ENCODE results near the gene BBS9.
A peak's percentile ranks its signal among the peaks of the same experiment; 100 is the strongest.
"Not testable (repeated sequence)": the region's sequence is repeated elsewhere in the genome, so short reads cannot be mapped to it uniquely, and the experiment has no call there.

BBS9 gene

DNA sequence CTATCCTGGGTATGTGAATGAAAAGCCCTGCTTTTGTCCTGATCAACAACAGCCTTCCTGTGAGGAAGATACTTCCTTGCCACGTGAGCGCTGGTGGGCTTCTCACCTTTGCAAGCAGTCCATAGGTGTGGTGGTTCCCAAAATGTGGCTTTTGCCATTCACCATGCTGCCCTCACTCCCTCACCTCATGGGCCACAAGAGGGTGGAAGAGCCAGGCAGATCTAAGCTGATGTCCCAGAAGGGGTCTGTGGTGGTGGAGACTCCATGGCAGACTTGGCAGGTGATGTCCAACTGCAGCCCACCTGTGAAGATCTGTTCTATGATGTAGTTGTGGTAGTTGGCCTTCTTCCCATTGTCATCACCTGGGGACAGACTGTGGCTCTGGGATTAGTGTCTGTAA, 147.4 kb downstream of the BBS9 start:
- no peak for DNase-seq (ENCODE audit: low spot score)

DNA sequence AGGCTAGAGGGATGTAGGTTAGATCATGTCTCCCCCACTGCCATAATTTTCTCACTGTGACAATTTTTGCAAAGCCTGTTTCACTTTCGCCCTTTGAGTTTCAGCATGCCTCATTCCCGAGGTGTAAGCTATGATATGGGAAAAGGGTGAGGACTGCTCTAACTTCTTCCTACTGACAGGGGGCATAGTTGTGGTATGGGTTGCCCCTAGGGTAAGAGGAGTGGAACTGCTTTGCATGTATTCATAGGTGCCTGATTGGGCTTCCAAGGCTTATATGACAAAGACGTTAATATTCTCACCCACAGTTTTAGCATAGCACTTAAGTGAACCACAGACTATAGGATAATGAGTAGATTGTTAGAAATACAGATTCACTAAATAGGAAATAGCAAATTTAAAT, 148.7 kb downstream of the BBS9 start:
- DNase-seq (ENCODE audit: low spot score) = no peak

GRCh38 chr7:33286501-33286900, 157.1 kb downstream of the BBS9 start:
- no peak for DNase-seq (ENCODE audit: low spot score)

DNA sequence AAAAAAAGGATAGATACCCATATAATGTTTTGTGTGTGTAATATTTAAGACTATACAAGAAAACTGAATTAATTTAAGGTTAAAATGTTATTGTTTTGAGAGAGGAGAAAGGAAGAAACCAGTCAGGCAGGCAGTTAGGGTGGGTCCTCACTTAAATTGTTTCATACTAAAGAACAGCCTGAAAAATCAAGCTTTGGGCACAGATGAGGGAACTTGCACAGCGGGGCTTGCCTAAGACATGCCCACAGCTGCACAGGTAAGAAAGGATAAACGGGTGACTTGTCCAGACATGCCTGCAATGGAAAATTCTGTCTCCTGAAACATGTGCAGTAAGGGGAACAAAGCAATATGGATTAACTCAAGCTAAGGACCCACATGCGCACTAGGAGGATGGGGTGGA, 158.4 kb downstream of the BBS9 start:
- no peak for DNase-seq (ENCODE audit: low spot score)

DNA sequence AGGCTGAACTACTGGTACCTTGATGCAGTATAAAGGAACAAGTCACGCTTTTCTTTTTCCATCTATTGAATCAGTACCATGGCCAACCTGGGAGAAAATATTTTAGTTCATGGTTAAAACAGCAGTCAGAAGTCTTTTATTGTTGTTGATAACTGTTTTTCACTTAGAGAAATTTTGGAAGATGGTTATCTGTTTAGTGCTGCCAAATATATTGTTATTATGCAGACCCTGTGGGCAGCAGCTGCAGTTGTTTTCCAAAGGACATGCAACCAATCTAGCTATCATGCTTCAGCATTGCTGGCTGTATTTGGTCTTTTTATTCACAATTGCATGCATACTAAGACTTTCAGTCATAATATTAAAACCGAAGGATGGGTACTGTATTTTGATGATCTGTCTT, 169.5 kb downstream of the BBS9 start:
- no peak for DNase-seq (ENCODE audit: low spot score)

GRCh38 chr7:33299425-33299824, 170.1 kb downstream of the BBS9 start:
- DNase-seq (ENCODE audit: low spot score) = no peak

- no peak for DNase-seq (ENCODE audit: low spot score)
Measured at GRCh38 chr7:33300131-33300530, 170.8 kb downstream of the BBS9 start.

DNA sequence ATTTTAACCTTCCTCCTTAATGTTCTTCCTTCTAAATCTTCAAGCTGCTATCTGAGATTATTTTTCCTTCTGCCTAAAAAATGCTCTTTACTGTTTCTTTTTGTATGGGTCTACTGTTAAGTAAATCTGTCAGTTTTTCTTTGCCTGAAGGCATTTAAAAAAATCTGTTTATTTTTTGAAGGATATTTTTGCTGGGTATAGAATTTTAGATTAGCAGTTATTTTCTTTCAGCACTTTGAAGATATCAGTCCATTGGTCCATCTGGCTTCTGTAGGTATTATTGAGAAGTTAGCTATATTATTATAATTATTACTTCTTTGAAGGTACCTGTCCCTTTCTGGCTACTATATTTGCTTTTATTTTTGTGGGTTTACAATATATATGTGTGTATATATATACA, 171.4 kb downstream of the BBS9 start:
- no peak for DNase-seq (ENCODE audit: low spot score)

DNA sequence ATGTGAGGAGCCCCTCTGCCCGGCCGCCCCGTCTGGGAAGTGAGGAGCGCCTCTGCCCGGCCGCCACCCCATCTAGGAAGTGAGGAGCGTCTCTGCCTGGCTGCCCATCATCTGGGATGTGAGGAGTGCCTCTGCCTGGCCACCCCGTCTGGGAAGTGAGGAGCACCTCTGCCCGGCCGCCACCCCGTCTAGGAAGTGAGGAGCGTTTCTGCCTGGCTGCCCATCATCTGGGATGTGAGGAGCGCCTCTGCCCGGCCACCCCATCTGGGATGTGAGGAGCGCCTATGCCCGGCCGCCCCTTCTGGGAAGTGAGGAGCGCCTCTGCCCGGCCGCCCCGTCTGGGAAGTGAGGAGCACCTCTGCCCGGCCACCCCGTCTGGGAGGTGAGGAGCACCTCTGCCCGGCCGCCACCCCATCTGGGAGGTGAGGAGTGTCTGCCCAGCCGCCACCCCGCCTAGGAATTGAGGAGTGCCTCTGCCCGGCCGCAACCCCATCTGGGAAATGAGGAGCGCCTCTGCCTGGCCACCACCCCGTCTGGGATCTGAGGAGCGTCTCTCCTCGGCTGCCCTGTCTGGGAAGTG, 174.7 kb downstream of the BBS9 start:
- DNase-seq (ENCODE audit: low spot score) = not testable (repeated sequence)

DNA sequence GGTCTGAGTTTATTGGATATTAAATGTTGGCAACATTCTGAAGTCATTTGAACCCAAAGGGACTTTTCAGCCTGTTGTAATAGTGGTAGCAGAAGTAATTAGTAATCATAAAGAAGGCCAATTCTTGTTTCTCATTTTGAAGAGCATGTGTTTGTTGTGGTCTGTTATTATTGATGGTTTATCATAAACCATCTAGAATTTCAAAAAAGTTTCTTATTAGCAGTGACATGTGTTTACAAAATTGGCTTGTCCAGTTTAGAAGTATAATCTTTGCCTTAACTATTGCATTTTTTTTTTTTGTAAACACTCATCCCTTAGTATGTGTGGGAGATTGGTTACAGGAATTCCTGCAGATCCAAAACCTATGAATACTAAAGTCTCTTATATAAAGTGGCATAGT, 177.8 kb downstream of the BBS9 start:
- DNase-seq (ENCODE audit: low spot score) = no peak

GRCh38 chr7:33310546-33310945, 181.2 kb downstream of the BBS9 start:
- DNase-seq (ENCODE audit: low spot score) = no peak

- no peak for DNase-seq (ENCODE audit: low spot score)
Measured at GRCh38 chr7:33325754-33326484, 196.6 kb downstream of the BBS9 start.

DNA sequence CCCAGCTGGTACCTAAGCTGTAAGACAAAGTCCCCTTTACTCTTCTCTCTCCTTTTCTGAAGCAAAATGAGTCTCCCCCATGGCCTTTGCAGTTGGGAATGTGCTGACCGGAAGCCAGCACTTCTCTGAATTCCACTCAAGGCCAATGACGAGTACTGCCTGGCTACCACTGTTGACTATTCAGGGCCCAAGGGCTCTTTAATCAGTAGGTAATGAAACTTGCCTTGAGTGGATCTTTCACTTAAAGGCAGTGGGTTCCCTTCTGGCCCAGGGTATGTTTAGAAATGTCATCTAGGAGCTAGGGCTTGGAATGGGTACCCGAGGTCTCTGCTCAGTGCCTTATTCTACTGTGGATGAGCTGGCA, 197.1 kb downstream of the BBS9 start:
- no peak for DNase-seq (ENCODE audit: low spot score)

DNA sequence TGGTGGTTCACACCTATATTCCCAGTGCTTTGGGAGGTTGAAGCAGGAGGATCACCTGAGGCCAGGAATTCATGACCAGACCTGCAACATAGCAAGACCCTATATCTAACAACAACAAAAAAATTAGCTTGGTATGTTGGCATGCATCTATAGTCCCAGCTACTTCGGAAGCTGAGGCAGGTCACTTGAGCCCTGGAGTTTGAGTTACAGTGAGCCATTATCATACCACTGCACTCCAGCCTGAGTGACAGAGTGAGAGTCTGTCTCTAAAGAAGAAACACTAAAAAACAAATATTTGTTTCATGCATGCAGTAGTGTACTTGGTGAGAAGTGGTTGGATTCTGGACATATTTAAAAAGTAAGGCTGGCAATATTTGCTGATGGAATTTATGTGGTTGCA, 198.1 kb downstream of the BBS9 start:
- DNase-seq (ENCODE audit: low spot score) = no peak

GRCh38 chr7:33334349-33334748, 205.0 kb downstream of the BBS9 start:
- DNase-seq (ENCODE audit: low spot score) = peak; percentile 27

- DNase-seq (ENCODE audit: low spot score) = no peak
Measured at GRCh38 chr7:33336820-33337219, 207.5 kb downstream of the BBS9 start.

DNA sequence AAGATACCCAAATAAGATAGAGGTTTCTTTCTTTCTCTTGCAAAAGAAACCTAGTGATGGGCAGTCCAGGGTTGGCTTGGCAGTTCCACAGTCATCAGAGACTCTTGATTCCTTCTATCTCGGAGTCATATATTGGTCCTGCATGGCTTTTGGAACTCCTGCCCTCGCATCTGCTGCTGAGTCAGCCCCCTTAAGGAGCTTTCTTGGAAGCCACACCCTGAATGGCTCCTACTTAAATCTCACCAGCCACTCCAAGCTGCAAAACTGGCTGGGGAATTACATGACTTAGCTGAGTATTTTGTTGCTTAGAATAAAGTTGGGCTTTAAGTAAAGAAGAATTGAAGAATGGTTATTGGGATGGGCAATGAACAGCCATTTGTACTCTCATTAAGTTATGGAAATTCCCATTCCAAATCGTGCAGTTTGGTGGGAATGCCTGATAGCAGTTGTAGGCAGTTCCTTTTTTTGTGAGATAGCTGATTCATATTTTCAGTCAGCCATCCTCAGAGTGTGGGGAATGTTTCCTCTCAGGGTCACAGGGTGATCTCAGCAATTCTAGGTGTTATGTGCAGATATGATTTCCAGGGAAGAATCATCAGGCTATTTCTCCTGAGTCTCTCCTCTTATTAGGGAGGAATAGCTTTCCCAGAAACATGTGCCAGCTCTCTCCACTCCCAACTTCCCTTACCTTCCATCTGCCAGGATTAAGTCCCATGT, 209.9 kb downstream of the BBS9 start:
- no peak for DNase-seq (ENCODE audit: low spot score)

- DNase-seq (ENCODE audit: low spot score) = no peak
Measured at GRCh38 chr7:33346055-33346454, 216.7 kb downstream of the BBS9 start.

DNA sequence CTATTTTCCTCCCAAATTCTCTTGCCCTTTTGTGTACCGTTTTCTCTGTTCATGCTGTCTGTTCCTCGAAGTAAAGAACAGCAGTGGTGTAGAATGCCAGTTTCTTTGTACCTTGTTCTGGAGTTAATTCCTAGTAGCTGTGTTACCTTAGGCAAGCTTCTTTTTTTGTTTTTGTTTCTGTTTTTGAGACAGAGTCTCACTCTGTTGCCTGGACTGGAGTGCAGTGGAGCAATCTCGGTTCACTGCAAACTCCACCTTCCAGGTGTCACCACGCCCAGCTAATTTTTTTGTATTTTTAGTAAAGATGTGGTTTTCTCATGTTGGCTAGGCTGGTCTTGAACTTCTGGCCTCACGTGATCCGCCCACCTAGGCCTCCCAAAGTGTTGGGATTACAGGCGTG, 221.2 kb downstream of the BBS9 start:
- DNase-seq (ENCODE audit: low spot score) = no peak

GRCh38 chr7:33351709-33352108, 222.3 kb downstream of the BBS9 start:
- DNase-seq (ENCODE audit: low spot score) = no peak

DNA sequence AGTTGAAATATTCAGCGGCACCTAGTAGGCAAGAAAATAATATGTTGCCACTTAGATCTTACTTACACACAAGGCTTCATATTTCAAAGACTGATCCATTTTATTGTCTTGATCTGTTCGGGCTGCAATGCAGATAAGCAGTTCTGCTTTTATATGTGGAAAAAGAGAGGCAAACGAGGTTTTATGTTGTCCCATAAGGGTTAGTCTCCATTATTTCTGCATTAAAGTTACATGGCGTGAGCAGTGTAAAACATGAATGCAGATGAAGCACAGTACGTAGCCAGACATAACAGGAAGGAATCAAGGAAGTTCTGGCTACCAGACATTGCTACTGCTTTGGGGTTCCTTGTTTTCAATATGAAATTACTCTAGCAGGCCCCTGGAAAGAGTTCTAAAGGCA, 224.8 kb downstream of the BBS9 start:
- no peak for DNase-seq (ENCODE audit: low spot score)

DNA sequence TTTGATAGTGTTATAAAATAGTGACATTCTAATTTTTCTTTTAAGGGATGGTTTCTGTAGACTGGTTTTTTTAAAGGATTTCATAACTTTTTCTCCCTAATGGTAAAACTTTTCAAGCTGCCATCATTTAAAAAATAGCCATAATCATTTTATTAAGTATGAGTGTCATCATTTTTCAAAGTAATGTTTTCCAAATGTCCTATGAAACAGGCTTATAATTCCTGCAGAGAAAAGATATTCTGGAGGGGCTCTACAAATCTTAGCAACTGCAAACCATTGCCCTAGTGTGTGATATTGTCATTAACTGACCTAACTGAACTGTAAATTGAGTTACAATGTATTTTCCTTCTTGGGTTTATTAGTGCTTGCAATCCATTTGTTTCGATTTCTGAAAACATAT, 226.0 kb downstream of the BBS9 start:
- DNase-seq (ENCODE audit: low spot score) = no peak

DNA sequence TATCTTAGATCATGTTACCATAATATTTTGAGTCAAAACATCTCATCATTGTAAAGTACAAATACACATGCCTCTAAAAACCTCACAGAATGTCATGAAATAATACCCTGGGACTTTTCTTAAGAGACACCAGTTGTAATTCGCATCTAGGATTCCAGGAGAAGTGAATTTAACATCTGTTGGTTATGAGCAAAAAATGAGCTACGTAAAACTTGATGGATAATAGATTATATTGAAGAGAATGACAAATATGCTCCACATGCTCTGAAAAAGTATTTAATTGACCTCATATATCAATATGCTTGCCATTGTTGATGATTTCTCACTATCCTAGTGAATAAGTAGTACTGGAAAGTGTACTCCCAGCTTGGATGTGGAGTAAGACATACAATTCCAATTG, 227.0 kb downstream of the BBS9 start:
- DNase-seq (ENCODE audit: low spot score) = no peak

GRCh38 chr7:33357846-33358245, 228.5 kb downstream of the BBS9 start:
- no peak for DNase-seq (ENCODE audit: low spot score)

Data from cerebellar cortex (tissue), 1 donor.